GM19324 (cell line): ENCODE results near the gene FSTL5.

Source experiments
- ATAC-seq: cut with Tn5 transposase; IDR thresholded peaks from one replicate; pipeline ENCODE4 v1.9.1; 2021; ENCODE audit warnings: mild to moderate bottlenecking, moderate library complexity; ENCODE audit not compliant: unreplicated experiment, low FRiP score

FSTL5 gene

GRCh38 chr4:161728929-161729328, 434.9 kb downstream of the FSTL5 start:
- peak; percentile 84 for ATAC-seq

GRCh38 chr4:161721947-161722346, 441.9 kb downstream of the FSTL5 start:
- no peak for ATAC-seq

GRCh38 chr4:161717084-161717483, 446.7 kb downstream of the FSTL5 start:
- no peak for ATAC-seq

GRCh38 chr4:161714931-161715330, 448.9 kb downstream of the FSTL5 start:
- ATAC-seq, result no peak

- no peak for ATAC-seq
Observed at GRCh38 chr4:161714022-161714751, 449.6 kb downstream of the FSTL5 start.

GRCh38 chr4:161704653-161705052, 459.1 kb downstream of the FSTL5 start:
- ATAC-seq, result no peak

GRCh38 chr4:161704040-161704439, 459.8 kb downstream of the FSTL5 start:
- no peak for ATAC-seq

GRCh38 chr4:161702287-161702686, 461.5 kb downstream of the FSTL5 start:
- no peak for ATAC-seq

- ATAC-seq, result no peak
Observed at GRCh38 chr4:161696944-161697343, 466.9 kb downstream of the FSTL5 start.

GRCh38 chr4:161680146-161680545, 483.7 kb downstream of the FSTL5 start:
- ATAC-seq, result no peak

- no peak for ATAC-seq
Observed at GRCh38 chr4:161664740-161665139, 499.1 kb downstream of the FSTL5 start.

GRCh38 chr4:161663844-161664243, 500.0 kb downstream of the FSTL5 start:
- ATAC-seq, result no peak

GRCh38 chr4:161658676-161659075, 505.1 kb downstream of the FSTL5 start:
- no peak for ATAC-seq

- no peak for ATAC-seq
Observed at GRCh38 chr4:161657616-161658015, 506.2 kb downstream of the FSTL5 start.

GRCh38 chr4:161656594-161656993, 507.2 kb downstream of the FSTL5 start:
- ATAC-seq, result no peak

GRCh38 chr4:161655148-161655547, 508.7 kb downstream of the FSTL5 start:
- ATAC-seq, result no peak

- ATAC-seq, result no peak
Observed at GRCh38 chr4:161653697-161654096, 510.1 kb downstream of the FSTL5 start.

GRCh38 chr4:161651586-161651985, 512.2 kb downstream of the FSTL5 start:
- no peak for ATAC-seq

- no peak for ATAC-seq
Observed at GRCh38 chr4:161650812-161651211, 513.0 kb downstream of the FSTL5 start.

- ATAC-seq, result no peak
Observed at GRCh38 chr4:161647757-161648156, 516.0 kb downstream of the FSTL5 start.

- no peak for ATAC-seq
Observed at GRCh38 chr4:161642708-161643107, 521.1 kb downstream of the FSTL5 start.

GRCh38 chr4:161629694-161630441, 533.9 kb downstream of the FSTL5 start:
- no peak for ATAC-seq
